HL-60 (cell line): ENCODE measurements around the gene MOXD1.

ENCODE experiments used
- CTCF ChIP-seq: IDR thresholded peaks from one replicate; pipeline ENCODE4 v1.5.1; 2011; ENCODE audit warnings: low read length, control low read depth, inconsistent platforms; ENCODE audit not compliant: insufficient read depth
- GABPA ChIP-seq: IDR thresholded peaks from 2 replicates; pipeline ENCODE4 v1.6.1; 2012; ENCODE audit warnings: low read depth
- POLR2AphosphoS5 ChIP-seq: IDR thresholded peaks from 2 replicates; pipeline ENCODE4 v1.6.1; 2012; ENCODE audit warnings: low read depth
- REST ChIP-seq: IDR thresholded peaks from 2 replicates; pipeline ENCODE4 v1.6.1; 2012; ENCODE audit warnings: low read depth; ENCODE audit not compliant: insufficient replicate concordance

GRCh38 chr6:132253906-132254305, 147.4 kb downstream of the MOXD1 start:
- TF ChIP-seq CTCF = no peak
- no peak for TF ChIP-seq REST
- TF ChIP-seq POLR2AphosphoS5 = no peak
- no peak for TF ChIP-seq GABPA
